Measurements from ENCODE around the gene CWH43.

The CWH43 gene

GRCh38 chr4:48985976-48986653 lies at the start of gene CWH43:
CWH43 (plus strand) TSS chr4:48986275; CDS start chr4:48986430, 155 bp downstream.
- TF ChIP-seq, protein P1, sequence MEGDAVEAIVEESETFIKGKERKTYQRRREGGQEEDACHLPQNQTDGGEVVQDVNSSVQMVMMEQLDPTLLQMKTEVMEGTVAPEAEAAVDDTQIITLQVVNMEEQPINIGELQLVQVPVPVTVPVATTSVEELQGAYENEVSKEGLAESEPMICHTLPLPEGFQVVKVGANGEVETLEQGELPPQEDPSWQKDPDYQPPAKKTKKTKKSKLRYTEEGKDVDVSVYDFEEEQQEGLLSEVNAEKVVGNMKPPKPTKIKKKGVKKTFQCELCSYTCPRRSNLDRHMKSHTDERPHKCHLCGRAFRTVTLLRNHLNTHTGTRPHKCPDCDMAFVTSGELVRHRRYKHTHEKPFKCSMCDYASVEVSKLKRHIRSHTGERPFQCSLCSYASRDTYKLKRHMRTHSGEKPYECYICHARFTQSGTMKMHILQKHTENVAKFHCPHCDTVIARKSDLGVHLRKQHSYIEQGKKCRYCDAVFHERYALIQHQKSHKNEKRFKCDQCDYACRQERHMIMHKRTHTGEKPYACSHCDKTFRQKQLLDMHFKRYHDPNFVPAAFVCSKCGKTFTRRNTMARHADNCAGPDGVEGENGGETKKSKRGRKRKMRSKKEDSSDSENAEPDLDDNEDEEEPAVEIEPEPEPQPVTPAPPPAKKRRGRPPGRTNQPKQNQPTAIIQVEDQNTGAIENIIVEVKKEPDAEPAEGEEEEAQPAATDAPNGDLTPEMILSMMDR (IDR thresholded peaks at IDR 0.05; ENCODE audit: control insufficient read depth, extremely low read depth, insufficient read depth): 0 out of 2 replicates have a peak, but pooled peaks have one; percentile 2
- no peak for DNase-seq (ENCODE audit: low read depth)
- H3K4me3 ChIP-seq (ENCODE audit: low read depth, low read length): peak within 1 kb of the TSS; percentile 27

GRCh38 chr4:48937033-48937432 lies 49.0 kb upstream of the CWH43 start:
- DNase-seq (ENCODE audit: low read depth): no peak
- TF ChIP-seq, protein P1 (IDR thresholded peaks at IDR 0.05; ENCODE audit: control insufficient read depth, extremely low read depth, insufficient read depth): no peak
- H3K4me3 ChIP-seq (ENCODE audit: low read depth, low read length): no peak overlapping the region

- no peak for DNase-seq (ENCODE audit: low read depth)
- TF ChIP-seq, protein P1 (IDR thresholded peaks at IDR 0.05; ENCODE audit: control insufficient read depth, extremely low read depth, insufficient read depth): no peak
- H3K4me3 ChIP-seq (ENCODE audit: low read depth, low read length): no peak overlapping the region
These were observed 47.2 kb upstream of the CWH43 start for GRCh38 chr4:48938831-48939230.

DNA sequence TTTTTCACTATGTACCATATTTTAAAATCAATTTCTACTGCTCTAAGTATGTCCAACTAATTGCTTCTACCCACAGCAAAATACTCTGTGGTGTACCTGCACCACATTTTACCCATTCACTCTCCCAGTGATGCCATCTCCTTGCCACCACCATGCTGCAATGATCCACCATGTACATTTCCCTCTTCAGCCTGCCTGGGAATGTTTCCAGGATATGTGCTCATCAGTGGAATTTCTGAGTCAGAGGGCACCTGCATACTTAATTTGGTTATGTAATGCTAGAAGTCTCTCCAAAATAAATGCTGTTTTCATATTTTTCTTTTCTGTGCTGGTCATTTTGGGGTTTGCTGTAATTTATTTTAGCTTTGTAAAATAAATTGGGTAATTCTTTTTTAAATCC lies 46.3 kb upstream of the CWH43 start:
- DNase-seq (ENCODE audit: low read depth): peak; percentile 46
- no peak overlapping the region for H3K4me3 ChIP-seq (ENCODE audit: low read depth, low read length)
- TF ChIP-seq, protein P1 (IDR thresholded peaks at IDR 0.05; ENCODE audit: control insufficient read depth, extremely low read depth, insufficient read depth): no peak

DNA sequence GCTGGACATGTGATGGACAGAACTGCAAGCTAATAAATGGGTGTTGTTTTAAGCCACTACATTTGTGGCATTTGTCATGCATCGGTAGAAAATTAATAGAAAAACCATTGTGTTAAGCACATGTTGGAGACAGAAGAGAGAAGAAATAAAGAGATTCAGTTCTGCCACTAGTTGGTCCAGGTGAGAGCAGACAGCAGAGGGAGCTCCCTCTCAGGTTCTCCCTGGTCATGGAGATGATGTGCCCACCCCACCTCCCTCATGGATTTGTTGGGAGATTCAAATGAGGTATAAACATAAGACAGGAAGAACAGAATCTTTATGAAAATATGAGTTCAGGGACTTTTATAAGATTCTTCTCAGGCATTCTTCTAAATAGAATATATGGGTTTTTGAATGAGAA lies 42.7 kb upstream of the CWH43 start:
- TF ChIP-seq, protein P1 (IDR thresholded peaks at IDR 0.05; ENCODE audit: control insufficient read depth, extremely low read depth, insufficient read depth): peak; percentile 62
- no peak overlapping the region for H3K4me3 ChIP-seq (ENCODE audit: low read depth, low read length)
- no peak for DNase-seq (ENCODE audit: low read depth)

DNA sequence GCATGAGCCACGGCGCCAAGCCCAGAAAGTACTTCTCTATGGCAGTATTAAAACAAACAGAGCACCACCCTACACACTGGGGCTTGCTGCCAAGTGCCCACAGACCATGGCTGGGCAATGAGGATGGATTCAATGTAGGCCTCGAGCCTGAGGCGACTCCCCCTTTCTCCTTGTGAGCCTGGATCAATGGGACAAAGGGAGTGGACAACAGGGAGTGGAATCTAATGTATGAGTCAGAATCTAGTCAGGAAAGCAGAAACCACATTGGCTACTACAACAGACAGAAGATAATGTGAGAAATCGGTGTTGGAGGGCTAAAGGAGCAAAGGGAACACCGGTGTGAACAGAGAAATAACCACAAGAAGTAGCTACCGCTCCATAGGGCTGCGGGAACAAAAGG lies 41.8 kb upstream of the CWH43 start:
- no peak overlapping the region for H3K4me3 ChIP-seq (ENCODE audit: low read depth, low read length)

More for the DNA sequence above, 41.8 kb upstream of the CWH43 start:
- no peak for DNase-seq (ENCODE audit: low read depth)
- TF ChIP-seq, protein P1 (IDR thresholded peaks at IDR 0.05; ENCODE audit: control insufficient read depth, extremely low read depth, insufficient read depth): no peak

Measured in LNCaP clone FGC (cell line).